ENCODE results near the gene ZNF300.

Gene ZNF300

DNA sequence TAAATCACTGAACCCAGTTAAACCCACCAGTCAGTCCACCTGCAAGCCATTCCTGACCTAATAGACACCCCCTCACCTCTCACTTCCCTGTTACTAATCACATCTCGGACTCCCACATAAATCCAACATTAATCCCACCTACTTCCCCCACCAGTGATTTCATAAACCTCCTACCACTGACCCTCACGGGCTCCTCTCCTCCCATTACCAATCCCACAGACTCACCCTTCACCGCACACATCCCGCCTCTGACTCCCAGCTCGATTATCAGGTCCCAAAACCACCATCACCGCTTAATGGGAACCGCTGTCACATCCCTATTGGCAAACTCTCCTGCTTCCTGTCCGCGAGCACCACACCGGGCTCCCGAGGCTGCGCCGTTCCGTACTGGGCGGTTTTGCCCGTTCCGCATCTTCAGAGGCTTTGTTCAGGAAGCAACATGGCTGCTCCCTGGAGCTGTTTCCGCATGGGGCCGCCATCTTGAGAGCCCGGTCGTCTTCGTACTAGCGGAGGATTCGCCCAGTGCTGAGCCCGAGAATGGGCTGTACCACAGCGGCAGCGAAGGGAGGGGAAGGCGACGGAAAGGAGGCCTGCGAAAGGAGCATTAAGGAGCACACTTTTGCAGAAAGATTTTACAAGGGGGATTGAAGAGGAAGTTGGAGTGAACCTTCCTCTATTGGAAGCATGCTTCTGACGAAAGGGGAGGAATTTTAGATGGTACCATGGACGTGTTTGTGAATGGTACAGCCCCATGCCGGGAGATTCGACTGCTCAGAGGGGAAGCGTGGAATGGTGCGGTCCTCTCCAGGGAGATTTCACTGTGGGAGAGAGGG is at the start of gene ZNF300:
ZNF300 (minus strand) TSS at position 502 of the 833 bp plus-strand sequence. CDS start 1,825 bp downstream, outside the sequence.
- TF ChIP-seq GATA3 (IDR thresholded peaks at IDR 0.05; ENCODE audit: low read depth, low read length) (no peak), GATA2 (IDR thresholded peaks at IDR 0.05; ENCODE audit: low read depth, low read length) (no peak)

DNA sequence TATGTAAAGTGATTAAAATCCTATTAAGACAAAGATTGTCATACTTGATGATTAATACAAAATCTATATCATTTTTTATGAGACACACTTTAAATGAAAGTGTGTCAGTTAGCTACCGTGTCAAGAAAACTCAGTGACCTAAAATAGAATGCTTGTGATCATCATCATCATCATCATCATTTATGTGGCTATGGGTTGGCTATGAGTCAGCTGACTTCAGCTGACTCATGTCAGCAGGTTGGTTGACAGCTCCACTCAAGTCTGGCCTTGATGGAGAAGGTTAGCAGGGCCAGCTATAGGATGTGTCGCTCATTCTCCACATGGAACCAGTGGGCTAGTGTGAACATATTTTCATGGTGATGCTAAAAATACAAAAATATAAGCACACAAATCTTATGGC is 43.8 kb upstream of the ZNF300 start:
- TF ChIP-seq GATA2 (IDR thresholded peaks at IDR 0.05; ENCODE audit: low read depth, low read length) (no peak), GATA3 (IDR thresholded peaks at IDR 0.05; ENCODE audit: low read depth, low read length) (no peak)

DNA sequence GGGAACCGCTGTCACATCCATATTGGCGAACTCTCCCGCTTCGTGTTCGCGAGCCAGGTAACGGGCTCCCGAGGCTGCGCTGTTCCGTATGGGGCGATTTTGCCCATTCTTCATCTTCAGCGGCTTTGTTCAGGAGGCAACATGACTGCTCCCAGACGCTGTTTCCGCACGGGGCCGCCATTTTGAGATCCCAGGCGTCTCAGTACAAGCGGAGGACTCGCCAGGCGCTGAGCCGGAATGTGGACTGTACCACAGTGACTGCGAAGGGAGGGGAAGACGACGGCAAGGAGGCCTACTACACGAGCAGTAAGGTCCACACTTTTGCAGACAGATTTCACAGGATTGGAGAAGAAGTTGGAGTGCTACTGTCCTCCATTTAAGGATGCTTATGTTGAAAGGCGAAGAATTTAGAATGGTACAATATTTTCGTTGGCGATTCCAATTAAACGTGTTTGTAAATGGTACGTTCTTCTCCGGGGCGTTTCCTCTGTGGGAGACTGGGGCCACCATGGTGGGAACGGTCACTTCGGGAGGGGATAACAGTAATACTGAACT is 41.6 kb upstream of the ZNF300 start:
- TF ChIP-seq GATA2 (IDR thresholded peaks at IDR 0.05; ENCODE audit: low read depth, low read length) (no peak), GATA3 (IDR thresholded peaks at IDR 0.05; ENCODE audit: low read depth, low read length) (no peak)

DNA sequence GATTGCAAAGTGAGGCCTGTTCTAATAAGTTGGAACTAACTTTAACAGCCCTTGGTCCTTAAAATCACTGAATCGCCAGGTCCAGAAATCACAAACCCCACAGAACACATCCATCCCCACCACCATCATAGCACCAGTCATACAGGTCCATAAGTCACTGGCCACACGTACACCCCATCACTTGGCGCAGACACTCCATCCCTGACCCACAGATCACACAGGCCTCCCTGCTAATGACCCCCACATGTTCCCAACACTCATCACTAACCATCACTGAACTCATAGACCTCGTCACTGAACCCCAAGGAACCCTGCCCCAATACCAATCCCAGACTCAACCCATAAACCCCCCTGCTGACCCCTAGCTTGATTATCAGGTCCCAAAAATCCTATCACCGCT is 41.2 kb upstream of the ZNF300 start:
- TF ChIP-seq GATA3 (IDR thresholded peaks at IDR 0.05; ENCODE audit: low read depth, low read length) = no peak
- no peak for TF ChIP-seq GATA2 (IDR thresholded peaks at IDR 0.05; ENCODE audit: low read depth, low read length)

DNA sequence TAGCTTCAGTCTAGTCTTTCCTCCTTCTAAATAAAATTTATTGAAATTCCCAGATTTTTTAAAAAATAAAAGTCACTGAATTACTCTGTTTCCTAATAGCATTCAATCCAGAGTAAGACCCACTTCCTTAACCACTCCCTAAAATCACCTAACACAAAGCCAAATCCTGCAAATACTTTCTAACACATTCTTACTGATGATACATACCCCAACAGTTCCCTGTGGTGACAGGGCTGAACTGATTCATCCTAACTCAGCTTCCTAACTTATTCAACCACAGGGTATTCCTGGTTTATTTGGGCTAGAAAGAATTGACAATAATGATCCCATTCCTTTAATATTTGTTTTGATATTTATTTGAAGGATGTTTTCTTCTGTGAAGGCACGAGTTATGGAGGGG is 40.7 kb upstream of the ZNF300 start:
- TF ChIP-seq GATA2 (IDR thresholded peaks at IDR 0.05; ENCODE audit: low read depth, low read length) = no peak
- TF ChIP-seq GATA3 (IDR thresholded peaks at IDR 0.05; ENCODE audit: low read depth, low read length) = no peak

DNA sequence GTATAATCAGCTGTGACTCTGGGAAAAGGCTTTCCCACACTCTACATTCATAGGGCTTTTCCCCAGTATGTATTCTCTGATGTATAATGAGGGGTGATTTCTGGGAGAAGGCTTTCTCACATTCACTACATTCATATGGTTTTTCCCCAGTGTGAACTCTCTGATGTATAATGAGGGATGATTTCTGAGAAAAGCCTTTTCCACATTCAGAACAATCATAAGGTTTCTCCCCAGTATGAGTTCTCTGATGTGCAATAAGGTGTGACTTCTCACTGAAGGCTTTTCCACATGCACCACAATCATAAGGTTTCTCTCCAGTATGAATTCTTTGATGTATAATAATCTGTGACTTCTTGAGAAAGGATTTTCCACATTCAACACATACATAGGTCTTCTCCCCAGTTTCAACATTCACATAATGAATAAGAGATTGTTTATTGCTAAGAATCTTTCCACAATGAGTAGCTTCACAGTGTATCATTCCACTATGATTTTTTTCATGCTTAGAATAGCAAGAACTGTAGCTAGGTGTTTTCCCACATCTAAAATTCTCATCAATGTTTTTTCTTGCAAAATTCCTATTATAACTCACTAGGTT is 26.7 kb upstream of the ZNF300 start:
- TF ChIP-seq GATA2 (IDR thresholded peaks at IDR 0.05; ENCODE audit: low read depth, low read length) = no peak
- TF ChIP-seq GATA3 (IDR thresholded peaks at IDR 0.05; ENCODE audit: low read depth, low read length) = no peak

DNA sequence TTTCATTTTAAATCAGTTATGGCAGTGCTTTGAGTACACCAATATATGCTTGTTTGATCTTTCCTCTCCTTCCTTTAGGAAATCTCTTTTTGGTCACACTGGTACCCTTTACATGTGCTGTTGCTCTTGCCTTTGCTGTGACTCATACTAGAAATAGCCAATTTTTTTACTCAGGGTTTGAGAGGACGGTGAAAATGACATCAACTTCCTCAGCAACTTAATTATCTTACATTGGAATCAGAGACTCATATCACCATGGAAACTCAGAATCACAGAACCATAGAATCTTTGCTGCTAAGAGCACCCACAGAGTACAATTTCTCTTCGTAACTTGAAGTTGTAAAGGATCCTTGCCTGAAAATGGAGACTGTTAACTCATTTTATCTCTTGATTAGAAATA is 13.8 kb upstream of the ZNF300 start:
- TF ChIP-seq GATA2 (IDR thresholded peaks at IDR 0.05; ENCODE audit: low read depth, low read length) (no peak), GATA3 (IDR thresholded peaks at IDR 0.05; ENCODE audit: low read depth, low read length) (no peak)

DNA sequence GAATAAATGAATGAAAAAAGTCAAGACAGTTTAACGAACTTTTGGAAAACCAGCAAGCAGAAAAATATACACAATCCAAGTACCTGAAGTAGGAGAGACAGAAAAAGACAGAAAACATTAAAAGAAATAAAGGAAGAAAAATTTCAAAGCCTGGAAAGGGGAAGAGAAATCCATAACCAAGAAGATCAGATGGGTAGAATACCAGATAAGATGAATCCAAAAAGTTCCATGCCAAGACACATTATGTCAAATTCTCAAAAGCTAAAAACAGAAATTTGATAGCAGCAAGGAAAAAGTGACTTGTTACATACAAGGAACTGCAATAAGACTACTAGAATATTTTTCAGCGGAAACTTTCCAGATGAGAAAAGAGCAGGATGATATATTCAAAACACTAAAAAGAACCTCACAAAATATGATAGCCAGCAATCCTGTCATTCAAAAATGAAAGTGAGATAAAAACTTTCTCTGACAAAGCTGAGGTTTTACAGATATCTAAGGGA is 7.6 kb upstream of the ZNF300 start:
- TF ChIP-seq GATA3 (IDR thresholded peaks at IDR 0.05; ENCODE audit: low read depth, low read length) (no peak), GATA2 (IDR thresholded peaks at IDR 0.05; ENCODE audit: low read depth, low read length) (no peak)

DNA sequence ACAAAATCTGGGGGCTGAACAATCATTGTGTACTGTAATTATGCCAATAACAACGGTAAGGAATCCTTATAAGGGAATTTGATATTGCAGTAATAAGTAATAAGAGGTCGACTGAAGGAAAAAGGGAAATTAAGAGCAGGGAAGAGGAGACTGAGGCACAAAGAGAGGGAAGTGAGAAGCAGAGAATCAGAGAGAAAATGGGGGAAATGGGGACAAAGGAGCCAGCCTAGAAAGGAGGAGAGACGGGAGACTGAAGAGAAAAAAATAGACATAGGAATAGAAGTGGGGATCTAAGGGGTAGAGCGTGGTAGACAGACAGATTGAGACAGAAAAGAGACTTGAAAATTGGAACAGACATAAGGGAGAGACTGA is 518 bp upstream of the ZNF300 start:
- TF ChIP-seq GATA3 (IDR thresholded peaks at IDR 0.05; ENCODE audit: low read depth, low read length) (no peak), GATA2 (IDR thresholded peaks at IDR 0.05; ENCODE audit: low read depth, low read length) (no peak)

DNA sequence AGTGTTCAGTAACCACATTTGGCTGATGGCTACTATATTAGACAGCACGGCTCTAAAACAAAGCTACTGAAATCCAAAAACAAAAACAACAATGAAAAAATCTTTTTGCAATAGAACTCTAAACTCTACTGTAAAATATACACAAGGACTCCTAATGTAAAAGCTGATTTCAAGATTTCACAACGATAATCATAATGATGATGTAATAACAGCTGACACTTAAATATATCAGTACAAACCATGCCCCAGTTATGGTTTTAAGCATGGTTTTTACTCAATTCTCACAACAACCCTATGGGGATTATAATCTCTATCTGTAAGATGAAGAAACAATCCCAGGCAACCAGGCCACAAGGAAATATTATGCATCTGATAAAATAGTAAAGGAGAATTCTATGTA is 3.3 kb downstream of the ZNF300 start:
- TF ChIP-seq GATA3 (IDR thresholded peaks at IDR 0.05; ENCODE audit: low read depth, low read length) (no peak), GATA2 (IDR thresholded peaks at IDR 0.05; ENCODE audit: low read depth, low read length) (no peak)

DNA sequence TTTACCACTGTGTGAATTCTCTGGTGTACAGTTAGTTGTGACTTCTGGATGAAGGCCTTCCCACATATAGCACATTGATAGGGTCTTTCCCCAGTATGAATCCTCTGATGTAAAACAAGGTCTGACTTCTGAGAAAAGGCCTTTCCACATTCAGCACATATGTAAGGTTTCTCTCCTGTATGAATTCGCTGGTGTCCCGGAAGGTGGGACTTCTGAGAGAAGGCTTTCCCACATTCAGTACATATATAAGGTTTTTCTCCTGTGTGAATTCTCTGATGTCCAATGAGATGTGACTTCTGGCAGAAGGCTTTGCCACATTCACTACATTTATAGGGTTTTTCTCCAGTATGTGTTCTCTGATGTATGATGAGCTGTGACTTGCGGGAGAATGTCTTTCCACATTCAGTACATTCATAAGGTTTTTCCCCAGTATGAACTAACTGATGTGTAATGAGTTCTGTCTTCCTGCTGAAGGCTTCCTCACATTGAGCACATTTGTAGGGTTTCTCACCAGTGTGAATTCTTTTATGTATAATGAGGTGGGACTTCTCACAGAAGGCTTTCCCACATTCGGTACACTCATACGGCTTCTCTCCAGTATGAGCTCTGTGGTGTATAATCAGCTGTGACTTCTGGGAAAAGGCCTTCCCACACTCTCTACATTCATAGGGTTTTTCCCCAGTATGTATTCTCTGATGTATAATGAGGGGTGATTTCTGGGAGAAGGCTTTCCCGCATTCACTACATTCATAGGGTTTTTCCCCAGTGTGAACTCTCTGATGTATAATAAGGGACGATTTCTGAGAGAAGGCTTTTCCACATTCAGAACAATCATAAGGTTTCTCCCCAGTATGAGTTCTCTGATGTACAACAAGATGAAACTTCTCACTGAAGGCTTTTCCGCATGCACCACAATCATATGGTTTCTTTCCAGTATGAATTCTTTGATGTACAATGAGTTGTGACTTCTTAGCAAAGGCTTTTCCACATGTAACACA is 9.1 kb downstream of the ZNF300 start:
- TF ChIP-seq GATA3 (IDR thresholded peaks at IDR 0.05; ENCODE audit: low read depth, low read length) (no peak), GATA2 (IDR thresholded peaks at IDR 0.05; ENCODE audit: low read depth, low read length) (no peak)

DNA sequence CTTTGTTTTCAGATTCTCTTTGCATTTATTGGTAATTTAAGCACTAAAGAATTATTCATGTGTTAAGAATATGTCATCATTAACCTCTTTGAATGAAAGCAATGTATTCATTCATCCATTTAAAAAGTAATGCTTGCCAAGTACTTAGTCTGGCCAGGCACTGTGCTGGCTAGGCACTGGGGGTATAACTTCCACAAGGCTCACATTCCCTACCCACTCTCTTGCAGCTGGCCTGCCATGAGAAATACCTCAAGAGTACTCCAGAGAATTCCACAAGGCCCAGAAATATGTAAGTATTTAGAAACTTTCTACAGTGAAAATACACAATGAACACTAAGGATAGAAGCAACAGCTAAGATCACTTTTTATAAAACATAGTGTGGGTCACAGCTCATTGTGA is 25.4 kb downstream of the ZNF300 start:
- TF ChIP-seq GATA3 (IDR thresholded peaks at IDR 0.05; ENCODE audit: low read depth, low read length) (no peak), GATA2 (IDR thresholded peaks at IDR 0.05; ENCODE audit: low read depth, low read length) (no peak)

DNA sequence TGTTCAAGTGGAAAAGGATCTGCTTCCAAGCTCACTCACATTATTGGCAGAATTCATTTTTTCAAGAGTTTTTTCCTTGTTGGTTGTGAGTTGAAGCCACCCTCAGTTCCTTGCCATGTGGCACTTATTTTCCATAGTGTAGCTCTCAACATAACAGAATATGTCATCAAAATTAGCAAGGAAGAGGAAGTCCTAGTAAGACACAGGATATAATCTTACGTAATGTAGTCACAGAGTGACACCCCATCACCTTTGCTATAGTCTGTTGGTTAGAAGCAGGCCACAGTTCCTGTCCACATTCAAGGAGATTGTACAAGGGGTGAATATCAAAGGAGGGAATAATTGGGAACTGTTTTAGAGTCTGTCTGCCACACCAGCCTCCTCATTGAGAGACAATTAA is 42.7 kb downstream of the ZNF300 start:
- TF ChIP-seq GATA3 (IDR thresholded peaks at IDR 0.05; ENCODE audit: low read depth, low read length) (no peak), GATA2 (IDR thresholded peaks at IDR 0.05; ENCODE audit: low read depth, low read length) (no peak)

Measured in SH-SY5Y (cell line).